NOMO-1 treated with DMSO at 0.1 percent for 48 hours (cell line): ENCODE data around the gene BHMT.
A peak's percentile ranks its signal among the peaks of the same experiment; 100 is the strongest.
"Not testable (repeated sequence)": the region's sequence is repeated elsewhere in the genome, so short reads cannot be mapped to it uniquely, and the experiment has no call there.

ENCODE experiments used
- DNase-seq: peaks from one replicate; lab custom pipeline; 2025; ENCODE audit not compliant: unreplicated experiment; lab: John Stamatoyannopoulos, UW

The BHMT gene

GRCh38 chr5:79171635-79172245 lies 60.1 kb downstream of the BHMT start:
- DNase-seq = no peak

- DNase-seq = no peak
Measured at GRCh38 chr5:79172269-79172668, 60.7 kb downstream of the BHMT start.

GRCh38 chr5:79173626-79174025 lies 62.0 kb downstream of the BHMT start:
- DNase-seq = no peak

- DNase-seq = not testable (repeated sequence)
Measured at GRCh38 chr5:79180449-79180848, 68.8 kb downstream of the BHMT start.

- DNase-seq = peak; percentile 11
Measured at GRCh38 chr5:79181419-79182022, 69.9 kb downstream of the BHMT start.
